ENCODE data around the gene KRT86.

The KRT86 gene

GRCh38 chr12:52242442-52243258 lies 31.8 kb upstream of the KRT86 start:
- no peaks in the 10 kb centered on the region for H3F3A ChIP-seq (ENCODE audit: insufficient read depth, low read length)

GRCh38 chr12:52243259-52243855 lies 31.1 kb upstream of the KRT86 start:
- H2AFZ ChIP-seq (ENCODE audit: low read length), result no peak overlapping the region
- H3K27ac ChIP-seq (ENCODE audit: low read depth, low read length, poor library complexity, severe bottlenecking), result no peak overlapping the region
- no peaks in the 10 kb centered on the region for H3F3A ChIP-seq (ENCODE audit: insufficient read depth, low read length)
- H3K9me3 ChIP-seq (ENCODE audit: low read length), result no peaks in the 10 kb centered on the region
- H4K20me1 ChIP-seq (ENCODE audit: insufficient read depth, low read length), result no peaks in the 10 kb centered on the region
- H3K36me3 ChIP-seq (ENCODE audit: insufficient read depth, low read length), result no peaks in the 10 kb centered on the region
- H3K4me2 ChIP-seq (ENCODE audit: low read length), result no peak overlapping the region
- no peaks in the 10 kb centered on the region for H3K79me2 ChIP-seq (ENCODE audit: insufficient read depth, low read length)
- H3K4me1 ChIP-seq (ENCODE audit: insufficient read depth, low read length, severe bottlenecking), result no peaks in the 10 kb centered on the region
- H3K27me3 ChIP-seq (ENCODE audit: insufficient read depth, low read length), result no peaks in the 10 kb centered on the region
- H3K4me3 ChIP-seq (ENCODE audit: low read depth, low read length, poor library complexity, severe bottlenecking), result no peak overlapping the region
- H3K9ac ChIP-seq (ENCODE audit: low read length), result no peak overlapping the region
- TF ChIP-seq EZH2 (IDR thresholded peaks at IDR 0.05; ENCODE audit: borderline replicate concordance, low read length), result no peak
- TF ChIP-seq, protein P1, sequence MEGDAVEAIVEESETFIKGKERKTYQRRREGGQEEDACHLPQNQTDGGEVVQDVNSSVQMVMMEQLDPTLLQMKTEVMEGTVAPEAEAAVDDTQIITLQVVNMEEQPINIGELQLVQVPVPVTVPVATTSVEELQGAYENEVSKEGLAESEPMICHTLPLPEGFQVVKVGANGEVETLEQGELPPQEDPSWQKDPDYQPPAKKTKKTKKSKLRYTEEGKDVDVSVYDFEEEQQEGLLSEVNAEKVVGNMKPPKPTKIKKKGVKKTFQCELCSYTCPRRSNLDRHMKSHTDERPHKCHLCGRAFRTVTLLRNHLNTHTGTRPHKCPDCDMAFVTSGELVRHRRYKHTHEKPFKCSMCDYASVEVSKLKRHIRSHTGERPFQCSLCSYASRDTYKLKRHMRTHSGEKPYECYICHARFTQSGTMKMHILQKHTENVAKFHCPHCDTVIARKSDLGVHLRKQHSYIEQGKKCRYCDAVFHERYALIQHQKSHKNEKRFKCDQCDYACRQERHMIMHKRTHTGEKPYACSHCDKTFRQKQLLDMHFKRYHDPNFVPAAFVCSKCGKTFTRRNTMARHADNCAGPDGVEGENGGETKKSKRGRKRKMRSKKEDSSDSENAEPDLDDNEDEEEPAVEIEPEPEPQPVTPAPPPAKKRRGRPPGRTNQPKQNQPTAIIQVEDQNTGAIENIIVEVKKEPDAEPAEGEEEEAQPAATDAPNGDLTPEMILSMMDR (IDR thresholded peaks at IDR 0.05; ENCODE audit: low read length), result no peak
- no peaks in the 10 kb centered on the region for H3K9me2 ChIP-seq (ENCODE audit: low read depth, low read length)

More at GRCh38 chr12:52242442-52243258, 31.8 kb upstream of the KRT86 start:
- H3K9me3 ChIP-seq (ENCODE audit: low read length), result no peaks in the 10 kb centered on the region
- no peaks in the 10 kb centered on the region for H3K9me2 ChIP-seq (ENCODE audit: low read depth, low read length)
- TF ChIP-seq, protein P1 (IDR thresholded peaks at IDR 0.05; ENCODE audit: low read length), result no peak
- TF ChIP-seq EZH2 (IDR thresholded peaks at IDR 0.05; ENCODE audit: borderline replicate concordance, low read length), result no peak
- no peaks in the 10 kb centered on the region for H3K79me2 ChIP-seq (ENCODE audit: insufficient read depth, low read length)
- H3K4me1 ChIP-seq (ENCODE audit: insufficient read depth, low read length, severe bottlenecking), result no peaks in the 10 kb centered on the region
- no peaks in the 10 kb centered on the region for H3K36me3 ChIP-seq (ENCODE audit: insufficient read depth, low read length)
- no peak overlapping the region for H3K4me2 ChIP-seq (ENCODE audit: low read length)
- no peak overlapping the region for H3K27ac ChIP-seq (ENCODE audit: low read depth, low read length, poor library complexity, severe bottlenecking)
- no peaks in the 10 kb centered on the region for H3K27me3 ChIP-seq (ENCODE audit: insufficient read depth, low read length)
- H3K4me3 ChIP-seq (ENCODE audit: low read depth, low read length, poor library complexity, severe bottlenecking), result no peak overlapping the region
- no peaks in the 10 kb centered on the region for H4K20me1 ChIP-seq (ENCODE audit: insufficient read depth, low read length)
- no peak overlapping the region for H2AFZ ChIP-seq (ENCODE audit: low read length)
- no peak overlapping the region for H3K9ac ChIP-seq (ENCODE audit: low read length)

DNA sequence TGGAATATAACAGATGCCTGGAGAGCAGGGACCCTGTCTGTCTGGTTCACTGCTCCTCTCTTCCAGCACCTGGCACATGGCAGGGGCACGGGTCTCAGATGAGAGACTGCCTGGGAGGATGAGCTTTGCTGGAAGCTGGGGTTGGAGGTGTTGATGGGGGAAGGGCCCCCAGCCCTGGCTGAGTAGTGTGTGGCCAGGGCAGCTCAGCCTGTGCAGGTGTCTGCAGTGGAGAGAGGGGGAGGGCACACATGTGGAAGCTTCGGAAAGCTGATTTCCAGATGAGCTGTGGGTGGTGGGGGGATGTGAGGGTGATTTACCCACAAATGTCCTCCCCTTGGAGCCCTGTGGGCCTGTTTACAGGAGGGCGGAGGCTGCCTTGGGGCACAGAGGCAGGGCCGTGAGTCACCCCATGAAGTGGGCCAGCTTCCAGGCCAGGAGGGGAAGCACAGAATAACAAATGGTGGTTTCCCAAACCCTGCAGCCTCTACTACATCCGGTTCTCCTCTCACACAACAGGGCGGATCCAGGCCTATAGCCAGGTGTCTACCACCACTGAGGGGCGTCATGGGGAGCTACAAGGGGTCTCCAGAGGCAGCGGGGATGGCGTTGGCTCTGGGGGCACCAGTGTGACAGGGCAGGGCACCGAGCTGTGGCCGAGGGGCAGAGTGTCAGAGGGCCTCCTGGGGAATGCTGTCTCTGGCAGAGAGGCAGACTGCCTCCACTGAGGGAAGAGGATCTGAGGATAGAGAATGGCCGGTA lies 30.4 kb upstream of the KRT86 start:
- Histone ChIP-seq H3K9me3 (ENCODE audit: low read length) (no peaks in the 10 kb centered on the region), H3F3A (ENCODE audit: insufficient read depth, low read length) (no peaks in the 10 kb centered on the region), H3K4me1 (ENCODE audit: insufficient read depth, low read length, severe bottlenecking) (no peaks in the 10 kb centered on the region), H3K79me2 (ENCODE audit: insufficient read depth, low read length) (no peaks in the 10 kb centered on the region), H3K4me2 (ENCODE audit: low read length) (no peak overlapping the region), H3K27ac (ENCODE audit: low read depth, low read length, poor library complexity, severe bottlenecking) (no peak overlapping the region), H3K36me3 (ENCODE audit: insufficient read depth, low read length) (no peaks in the 10 kb centered on the region), H3K27me3 (ENCODE audit: insufficient read depth, low read length) (no peaks in the 10 kb centered on the region), H3K4me3 (ENCODE audit: low read depth, low read length, poor library complexity, severe bottlenecking) (no peak overlapping the region), H3K9ac (ENCODE audit: low read length) (no peak overlapping the region), H2AFZ (ENCODE audit: low read length) (no peak overlapping the region), H4K20me1 (ENCODE audit: insufficient read depth, low read length) (no peaks in the 10 kb centered on the region), H3K9me2 (ENCODE audit: low read depth, low read length) (no peaks in the 10 kb centered on the region)
- TF ChIP-seq EZH2 (IDR thresholded peaks at IDR 0.05; ENCODE audit: borderline replicate concordance, low read length), result no peak
- TF ChIP-seq, protein P1 (IDR thresholded peaks at IDR 0.05; ENCODE audit: low read length), result no peak

Measured in OCI-LY1 (cell line).